NCI-H1436 (cell line): ENCODE measurements around the gene CRYL1.
"Not testable (repeated sequence)": the region's sequence is repeated elsewhere in the genome, so short reads cannot be mapped to it uniquely, and the experiment has no call there.

Experiments used
- DNase-seq: peaks from one replicate; lab custom pipeline; 2025; lab: John Stamatoyannopoulos, UW

CRYL1 gene

GRCh38 chr13:20448470-20448869 is 77.2 kb downstream of the CRYL1 start:
- no peak for DNase-seq

- DNase-seq: no peak
Observed at GRCh38 chr13:20446900-20447299, 78.8 kb downstream of the CRYL1 start.

GRCh38 chr13:20446405-20446804 is 79.3 kb downstream of the CRYL1 start:
- DNase-seq: no peak

- DNase-seq: no peak
Observed at GRCh38 chr13:20442798-20443381, 82.8 kb downstream of the CRYL1 start.

- DNase-seq: no peak
Observed at GRCh38 chr13:20442375-20442774, 83.3 kb downstream of the CRYL1 start.

- DNase-seq: no peak
Observed at GRCh38 chr13:20441879-20442278, 83.8 kb downstream of the CRYL1 start.

GRCh38 chr13:20441056-20441455 is 84.6 kb downstream of the CRYL1 start:
- DNase-seq: no peak

- DNase-seq: no peak
Observed at GRCh38 chr13:20439261-20439660, 86.4 kb downstream of the CRYL1 start.

GRCh38 chr13:20438801-20439200 is 86.9 kb downstream of the CRYL1 start:
- no peak for DNase-seq

GRCh38 chr13:20436505-20436904 is 89.2 kb downstream of the CRYL1 start:
- DNase-seq: no peak

- no peak for DNase-seq
Observed at GRCh38 chr13:20435616-20436368, 89.9 kb downstream of the CRYL1 start.

GRCh38 chr13:20434210-20434609 is 91.4 kb downstream of the CRYL1 start:
- not testable (repeated sequence) for DNase-seq

GRCh38 chr13:20431687-20432384 is 93.8 kb downstream of the CRYL1 start:
- no peak for DNase-seq

GRCh38 chr13:20431080-20431479 is 94.6 kb downstream of the CRYL1 start:
- no peak for DNase-seq

- DNase-seq: no peak
Observed at GRCh38 chr13:20430296-20430695, 95.4 kb downstream of the CRYL1 start.

GRCh38 chr13:20429682-20430081 is 96.0 kb downstream of the CRYL1 start:
- DNase-seq: no peak

GRCh38 chr13:20428666-20429644 is 96.7 kb downstream of the CRYL1 start:
- DNase-seq: no peak

- no peak for DNase-seq
Observed at GRCh38 chr13:20426766-20427448, 98.8 kb downstream of the CRYL1 start.

GRCh38 chr13:20425819-20426219 is 99.8 kb downstream of the CRYL1 start:
- DNase-seq: no peak

GRCh38 chr13:20424949-20425348 is 100.7 kb downstream of the CRYL1 start:
- no peak for DNase-seq

- no peak for DNase-seq
Observed at GRCh38 chr13:20424559-20424852, 101.2 kb downstream of the CRYL1 start.

GRCh38 chr13:20422362-20422761 is 103.3 kb downstream of the CRYL1 start:
- DNase-seq: no peak
